Stimulated activated naive CD8-positive, alpha-beta T cell treated with anti-CD3 and anti-CD28 coated beads, Interleukin-15, amount 100 ng/mL, for 72 hours (primary cell): ENCODE data around the gene GNE.
A peak's percentile ranks its signal among the peaks of the same experiment; 100 is the strongest.
"Not testable (repeated sequence)": the region's sequence is repeated elsewhere in the genome, so short reads cannot be mapped to it uniquely, and the experiment has no call there.

ENCODE experiments used
- ATAC-seq: fragments of 150-1000 bp; cut with Tn5 transposase; 2 replicates; pipeline ENCODE4 v1.10.0; 2021; ENCODE audit warnings: mild to moderate bottlenecking, moderate library complexity
- DNase-seq, 2 donors: peaks; one replicate each; pipeline ENCODE4 v3.0.0; 2021 to 2022
- H3K27ac Mint-ChIP-seq, 2 donors: one replicate each; pipeline ENCODE4 v1.8.0; 2022; ENCODE audit warnings: mild to moderate bottlenecking in 2 of 2, mixed read lengths in 2 of 2, moderate library complexity in 2 of 2
- H3K27me3 Mint-ChIP-seq: one replicate; pipeline ENCODE4 v1.8.0; 2022; ENCODE audit warnings: mixed read lengths
- H3K4me1 Mint-ChIP-seq: one replicate; pipeline ENCODE4 v1.8.0; 2022; ENCODE audit warnings: mild to moderate bottlenecking, mixed read lengths
- H3K4me3 Mint-ChIP-seq, 2 donors: one replicate each; pipeline ENCODE4 v1.8.0; 2022; ENCODE audit warnings: mild to moderate bottlenecking in 2 of 2, mixed read lengths in 2 of 2, moderate library complexity in 1 of 2
- H3K9me3 Mint-ChIP-seq, 2 donors: one replicate each; pipeline ENCODE4 v1.8.0; 2022; ENCODE audit warnings: mixed read lengths in 2 of 2

The GNE gene

DNA sequence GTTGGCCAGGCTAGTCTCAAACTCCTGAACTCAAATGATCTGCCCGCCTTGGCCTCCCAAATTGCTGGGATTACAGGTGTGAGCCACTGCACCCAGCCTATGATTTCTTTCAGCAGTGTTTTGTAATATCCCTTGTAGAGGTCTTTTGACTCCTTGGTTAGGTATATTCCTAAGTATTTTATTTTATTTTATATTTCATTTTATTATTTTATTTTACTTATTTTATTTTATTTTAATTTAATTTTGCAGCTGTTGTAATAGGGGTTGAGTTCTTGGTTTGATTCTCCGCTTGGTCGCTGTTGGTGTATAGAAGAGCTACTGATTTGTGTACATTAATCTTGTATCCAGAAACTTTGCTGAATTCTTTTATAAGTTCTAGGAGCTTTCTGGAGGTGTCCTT, 18.6 kb downstream of the GNE start:
- ATAC-seq, H3K4me3 Mint-ChIP-seq, DNase-seq, H3K27me3 Mint-ChIP-seq, H3K27ac Mint-ChIP-seq, H3K9me3 Mint-ChIP-seq, H3K4me1 Mint-ChIP-seq: not testable (repeated sequence)

DNA sequence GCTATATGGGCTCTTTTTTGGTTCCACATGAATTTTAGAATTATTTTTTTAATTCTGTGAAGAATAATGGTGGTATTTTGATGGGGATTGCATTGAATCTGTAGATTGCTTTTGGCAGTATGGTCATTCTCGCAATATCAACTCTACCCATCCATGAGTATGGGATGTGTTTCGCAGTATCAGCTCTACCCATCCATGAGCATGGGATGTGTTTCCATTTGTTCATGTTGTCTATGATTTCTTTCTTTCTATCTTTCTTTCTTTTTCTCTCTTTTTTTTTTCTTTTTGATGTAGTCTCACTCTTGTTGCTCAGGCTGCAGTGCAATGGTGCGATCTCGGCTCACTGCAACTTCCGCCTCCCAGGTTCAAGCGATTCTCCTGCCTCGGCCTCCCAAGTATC, 19.0 kb downstream of the GNE start:
- H3K9me3 Mint-ChIP-seq, H3K27me3 Mint-ChIP-seq, H3K4me1 Mint-ChIP-seq, H3K4me3 Mint-ChIP-seq, H3K27ac Mint-ChIP-seq, DNase-seq, ATAC-seq: not testable (repeated sequence)

DNA sequence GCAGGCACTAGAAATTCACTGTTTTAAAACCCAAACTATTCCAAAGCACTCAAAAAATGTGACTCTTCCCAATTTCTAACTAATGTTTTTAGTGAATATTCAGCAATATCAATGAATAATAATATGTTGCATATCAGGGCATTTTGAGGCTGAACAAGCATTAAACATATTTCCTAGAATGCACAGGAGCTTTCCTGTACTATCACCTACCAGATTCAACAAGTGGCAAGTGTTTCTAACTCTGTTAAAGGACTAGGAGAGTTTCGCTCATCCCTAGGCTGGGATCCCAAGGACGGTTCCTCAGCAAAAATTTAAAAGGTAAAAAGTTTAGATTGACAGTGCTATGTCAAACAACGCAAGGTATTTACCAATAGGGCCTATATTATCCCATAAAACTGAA, 21.0 kb downstream of the GNE start:
- no peaks in the 10 kb centered on the region for H3K27me3 Mint-ChIP-seq
- H3K4me1 Mint-ChIP-seq = no peaks in the 10 kb centered on the region
- H3K4me3 Mint-ChIP-seq = no peak overlapping the region
- no peak overlapping the region for H3K27ac Mint-ChIP-seq
- DNase-seq = no peak
- no peaks in the 10 kb centered on the region for H3K9me3 Mint-ChIP-seq
- ATAC-seq = no peak

DNA sequence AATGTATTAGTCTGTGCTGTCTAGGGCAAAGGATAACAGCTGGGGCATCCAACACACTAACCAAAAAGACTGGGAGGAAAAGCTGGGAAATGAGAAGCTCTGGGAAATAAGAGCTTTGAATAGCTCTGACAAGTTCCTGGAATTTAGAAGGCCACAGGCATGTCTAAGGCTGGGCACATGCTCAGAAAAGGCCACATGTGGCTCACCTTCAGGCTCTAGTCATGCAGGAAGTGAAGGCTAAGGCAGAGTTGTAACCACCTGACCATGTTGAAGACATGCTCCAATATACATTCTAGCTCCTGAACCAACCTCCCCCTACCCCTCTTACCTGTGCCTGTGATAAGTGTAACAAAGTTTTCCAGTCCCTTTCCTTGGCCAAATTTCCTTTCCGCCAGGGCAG, 35.8 kb downstream of the GNE start:
- no peaks in the 10 kb centered on the region for H3K27me3 Mint-ChIP-seq
- H3K4me3 Mint-ChIP-seq = no peak overlapping the region
- H3K4me1 Mint-ChIP-seq = peaks cover 20% of the 10 kb centered on the region
- DNase-seq (no peak), ATAC-seq (no peak)
- H3K9me3 Mint-ChIP-seq = peaks cover 6% of the 10 kb centered on the region in 2 donors
- peak overlapping the region in 1 of 2 donors; percentile 72 for H3K27ac Mint-ChIP-seq

DNA sequence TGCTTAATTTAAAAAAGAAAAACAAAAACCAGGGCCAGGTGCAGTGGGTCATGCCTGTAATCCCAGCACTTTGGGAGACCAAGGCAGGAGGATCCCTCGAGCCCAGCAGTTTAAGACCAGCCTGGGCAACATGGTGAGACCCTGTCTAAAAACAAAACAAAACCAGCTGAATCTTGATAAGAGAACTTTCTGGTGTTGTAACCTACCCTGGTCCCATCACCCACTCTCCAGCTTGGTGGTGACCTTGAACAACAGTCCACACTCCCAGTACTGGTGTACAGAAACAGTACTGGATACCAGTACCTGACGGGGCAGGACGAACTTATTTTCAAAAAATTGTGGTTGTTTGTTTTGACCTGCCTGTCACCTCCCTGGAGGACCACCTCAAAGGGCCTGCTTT, 36.6 kb downstream of the GNE start:
- H3K4me3 Mint-ChIP-seq = no peak overlapping the region
- H3K4me1 Mint-ChIP-seq = peaks cover 28% of the 10 kb centered on the region
- H3K9me3 Mint-ChIP-seq = peaks cover 6% of the 10 kb centered on the region in 2 donors
- no peaks in the 10 kb centered on the region for H3K27me3 Mint-ChIP-seq
- ATAC-seq (no peak), DNase-seq (no peak)
- no peak overlapping the region for H3K27ac Mint-ChIP-seq

DNA sequence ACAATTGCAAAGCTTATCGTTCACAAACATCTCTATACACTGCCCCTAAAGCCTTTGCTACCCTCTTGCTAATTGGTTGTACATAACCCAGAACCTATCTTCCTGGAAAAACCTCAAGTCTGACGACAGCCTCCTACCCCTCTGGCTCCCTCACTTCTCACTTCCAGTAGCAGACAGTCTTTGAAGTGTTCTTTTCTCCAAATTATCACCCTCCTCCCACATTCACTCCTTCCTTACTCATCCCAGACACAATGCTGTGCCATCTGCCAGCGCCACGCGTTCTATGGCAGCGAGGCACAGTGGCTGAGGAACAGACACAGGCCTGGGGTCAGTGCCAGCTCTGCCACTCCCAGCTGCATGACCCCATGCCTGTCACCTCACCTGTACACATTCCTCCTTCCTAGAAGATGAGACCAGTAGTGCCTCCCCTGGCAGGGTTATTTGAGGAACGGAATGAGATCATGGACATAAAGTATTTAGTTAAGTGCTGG, 39.8 kb downstream of the GNE start:
- Mint-ChIP-seq H3K27me3 (no peaks in the 10 kb centered on the region), H3K27ac (peak overlapping the region; percentile 59 to 93), H3K4me1 (peaks cover 30% of the 10 kb centered on the region), H3K9me3 (peaks cover 6% of the 10 kb centered on the region in 2 donors), H3K4me3 (peak overlapping the region; percentile 14 to 63)
- peak; percentile 93 for ATAC-seq
- DNase-seq = peak; percentile 18 to 19

DNA sequence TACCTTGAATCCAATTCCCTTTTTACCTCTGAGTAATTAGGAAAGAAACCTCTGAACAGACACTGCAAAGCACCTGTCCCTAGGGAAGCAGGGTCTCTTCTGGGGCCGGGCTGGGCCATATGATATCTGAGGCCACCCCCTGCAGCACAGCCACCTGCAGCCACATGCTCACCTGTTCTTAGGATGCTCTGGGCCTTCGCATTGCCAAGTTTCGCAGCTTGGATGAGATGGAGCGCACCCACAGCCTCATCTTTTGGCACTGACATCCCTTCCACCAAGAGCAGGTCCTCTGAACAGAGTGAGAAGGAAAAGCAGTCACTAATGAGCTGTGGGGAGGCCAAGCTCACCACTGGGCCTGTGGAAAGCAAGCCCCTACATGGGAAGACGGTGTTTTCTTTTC, 40.2 kb downstream of the GNE start:
- peak overlapping the region in 1 of 2 donors; percentile 63 for H3K4me3 Mint-ChIP-seq
- H3K4me1 Mint-ChIP-seq = peaks cover 35% of the 10 kb centered on the region
- H3K27me3 Mint-ChIP-seq = no peaks in the 10 kb centered on the region

DNA sequence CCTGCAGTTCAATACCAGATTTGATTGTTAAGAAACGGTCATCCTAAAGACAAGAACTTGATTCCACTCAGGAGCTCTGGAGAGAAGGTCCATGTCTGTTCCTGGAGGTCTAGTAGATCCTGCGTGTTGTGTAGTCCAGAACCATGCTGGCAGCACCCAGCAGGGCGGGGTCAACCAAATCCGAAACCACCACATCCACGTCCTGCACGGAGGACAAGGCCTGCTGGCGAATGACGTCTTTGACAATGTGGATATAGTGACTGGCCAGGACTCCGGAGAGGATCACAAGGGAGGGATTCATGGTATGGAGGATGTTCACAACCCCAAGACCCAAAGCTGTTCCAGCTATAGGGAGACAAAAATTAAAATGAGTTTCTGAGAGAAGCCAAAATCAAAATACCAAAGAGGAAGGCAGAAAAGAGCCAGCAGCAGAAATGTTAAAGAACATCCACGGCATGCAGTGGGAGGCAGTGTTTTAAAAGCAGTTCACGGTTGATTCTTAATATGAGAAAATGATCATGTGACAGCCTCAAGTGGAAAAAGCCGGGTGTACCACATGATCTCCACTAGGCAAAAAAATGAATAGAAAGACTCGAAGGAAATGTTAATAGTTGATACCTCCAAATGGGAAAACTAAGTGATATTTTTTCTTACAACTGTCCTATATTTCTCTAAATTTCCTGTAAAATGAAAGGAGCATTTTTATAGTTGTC, 40.8 kb downstream of the GNE start:
- peak overlapping the region; percentile 6 to 37 for H3K4me3 Mint-ChIP-seq
- DNase-seq (no peak), ATAC-seq (no peak)
- H3K27me3 Mint-ChIP-seq = no peaks in the 10 kb centered on the region
- peaks cover 39% of the 10 kb centered on the region for H3K4me1 Mint-ChIP-seq
- peak overlapping the region; percentile 53 to 93 for H3K27ac Mint-ChIP-seq
- H3K9me3 Mint-ChIP-seq = no peaks in the 10 kb centered on the region

More for the DNA sequence above, 40.2 kb downstream of the GNE start:
- DNase-seq = no peak
- ATAC-seq = no peak
- Mint-ChIP-seq H3K9me3 (peaks cover 5% of the 10 kb centered on the region in 2 donors), H3K27ac (peak overlapping the region; percentile 59 to 93)

DNA sequence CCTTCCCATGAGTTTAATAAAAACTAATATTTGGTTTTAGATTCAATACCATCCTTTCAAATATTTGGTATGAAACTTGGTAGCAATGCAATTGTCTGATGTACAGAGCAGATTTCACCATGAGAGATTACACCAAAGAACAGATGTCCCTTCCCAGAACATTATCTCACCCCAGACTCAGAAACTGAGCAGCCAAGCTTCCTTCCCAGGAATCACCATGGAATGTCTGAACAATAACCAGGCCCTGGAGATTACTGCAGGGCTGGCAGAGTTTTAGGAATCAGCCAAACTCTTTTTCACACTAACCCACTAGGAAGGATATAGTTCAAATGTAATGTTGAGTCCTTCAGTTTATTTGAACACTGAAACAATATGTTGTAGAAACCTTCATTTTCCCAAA, 43.7 kb downstream of the GNE start:
- Mint-ChIP-seq H3K4me1 (peaks cover 41% of the 10 kb centered on the region), H3K9me3 (no peaks in the 10 kb centered on the region), H3K27ac (no peak overlapping the region), H3K27me3 (no peaks in the 10 kb centered on the region), H3K4me3 (no peak overlapping the region)
- ATAC-seq (no peak), DNase-seq (no peak)

DNA sequence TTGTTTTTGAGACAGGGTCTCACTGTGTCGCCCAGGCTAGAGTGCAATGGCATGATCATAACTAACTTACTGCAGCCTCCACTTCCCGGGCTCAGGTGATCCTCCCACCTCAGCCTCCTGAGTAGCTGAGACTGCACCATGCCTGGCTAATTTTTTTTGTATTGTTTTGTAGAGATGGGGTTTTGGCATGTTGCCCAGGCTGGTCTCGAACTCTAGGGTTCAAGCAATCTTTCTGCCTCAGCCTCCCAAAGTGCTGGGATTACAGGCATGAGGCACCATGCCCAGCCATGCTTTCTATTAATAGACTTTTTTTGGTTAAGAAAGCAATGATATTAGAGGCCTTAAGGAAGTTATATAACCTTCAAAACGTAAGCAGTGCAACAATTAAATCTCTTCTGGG, 44.3 kb downstream of the GNE start:
- no peak for ATAC-seq
- H3K27me3 Mint-ChIP-seq = no peaks in the 10 kb centered on the region

DNA sequence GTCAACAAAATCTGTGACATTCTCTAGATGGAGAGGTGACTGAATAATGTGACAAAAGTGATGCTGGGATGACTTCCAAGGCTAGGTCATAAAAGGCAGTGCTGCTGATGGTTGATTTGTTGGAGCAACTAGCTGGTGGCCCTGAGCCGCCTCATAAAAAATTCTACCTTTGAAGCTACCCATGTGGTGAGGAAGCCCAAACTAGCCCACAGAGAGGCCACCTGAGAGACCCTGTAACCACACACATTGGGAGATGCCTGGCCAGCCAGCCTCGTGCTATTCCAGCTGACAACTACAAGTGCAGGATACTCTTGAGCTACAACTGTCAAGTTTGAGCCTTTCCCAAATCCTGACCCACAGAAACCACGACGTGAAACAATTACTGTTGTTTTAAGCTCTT, 44.9 kb downstream of the GNE start:
- H3K4me3 Mint-ChIP-seq = no peak overlapping the region
- ATAC-seq = no peak
- no peaks in the 10 kb centered on the region for H3K27me3 Mint-ChIP-seq
- H3K9me3 Mint-ChIP-seq = no peaks in the 10 kb centered on the region
- no peak for DNase-seq
- H3K27ac Mint-ChIP-seq = peak overlapping the region in 1 of 2 donors; percentile 88
- peaks cover 42% of the 10 kb centered on the region for H3K4me1 Mint-ChIP-seq

More for the DNA sequence above, 44.3 kb downstream of the GNE start:
- DNase-seq = no peak
- Mint-ChIP-seq H3K4me1 (peaks cover 42% of the 10 kb centered on the region), H3K4me3 (no peak overlapping the region), H3K9me3 (no peaks in the 10 kb centered on the region), H3K27ac (no peak overlapping the region)

DNA sequence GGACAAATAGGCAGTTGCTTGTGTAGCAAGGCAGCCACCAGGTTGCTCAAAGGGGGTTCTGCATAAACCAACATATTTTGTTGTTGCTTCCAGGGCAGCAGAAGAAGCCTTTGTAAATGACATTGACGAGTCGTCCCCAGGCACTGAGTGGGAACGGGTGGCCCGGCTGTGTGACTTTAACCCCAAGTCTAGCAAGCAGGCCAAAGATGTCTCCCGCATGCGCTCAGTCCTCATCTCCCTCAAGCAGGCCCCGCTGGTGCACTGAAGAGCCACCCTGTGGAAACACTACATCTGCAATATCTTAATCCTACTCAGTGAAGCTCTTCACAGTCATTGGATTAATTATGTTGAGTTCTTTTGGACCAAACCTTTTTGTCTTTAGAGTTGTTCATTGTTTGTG, 46.7 kb downstream of the GNE start:
- Mint-ChIP-seq H3K4me3 (no peak overlapping the region), H3K4me1 (peaks cover 43% of the 10 kb centered on the region)
- ATAC-seq = no peak

DNA sequence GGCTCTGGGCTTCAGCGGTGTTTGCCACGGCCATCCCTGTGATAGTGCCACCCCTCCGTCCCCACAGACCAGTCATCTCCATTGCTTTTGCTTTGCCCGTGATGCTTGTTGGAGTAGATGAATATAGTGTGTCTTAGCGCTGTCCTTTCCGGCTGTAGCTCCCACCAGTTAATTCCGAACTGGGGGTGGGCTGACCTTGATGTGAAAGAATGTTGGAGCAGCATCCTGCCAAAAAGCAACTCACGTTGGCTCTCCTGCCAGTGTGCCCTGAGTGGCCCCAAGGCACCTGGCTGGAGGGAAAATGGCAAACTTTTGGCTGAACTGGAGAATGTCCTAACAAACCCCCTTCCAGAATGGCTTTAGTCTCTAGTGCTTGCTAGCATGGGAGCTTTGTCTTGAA, 47.5 kb downstream of the GNE start:
- H3K27ac Mint-ChIP-seq = peak overlapping the region in 1 of 2 donors; percentile 4
- H3K9me3 Mint-ChIP-seq = no peaks in the 10 kb centered on the region
- H3K27me3 Mint-ChIP-seq = no peaks in the 10 kb centered on the region
- no peak overlapping the region for H3K4me3 Mint-ChIP-seq
- no peak for ATAC-seq
- no peak for DNase-seq
- H3K4me1 Mint-ChIP-seq = peaks cover 51% of the 10 kb centered on the region

More for the DNA sequence above, 46.7 kb downstream of the GNE start:
- no peak overlapping the region for H3K27ac Mint-ChIP-seq
- H3K9me3 Mint-ChIP-seq = no peaks in the 10 kb centered on the region
- H3K27me3 Mint-ChIP-seq = no peaks in the 10 kb centered on the region
- DNase-seq = no peak

DNA sequence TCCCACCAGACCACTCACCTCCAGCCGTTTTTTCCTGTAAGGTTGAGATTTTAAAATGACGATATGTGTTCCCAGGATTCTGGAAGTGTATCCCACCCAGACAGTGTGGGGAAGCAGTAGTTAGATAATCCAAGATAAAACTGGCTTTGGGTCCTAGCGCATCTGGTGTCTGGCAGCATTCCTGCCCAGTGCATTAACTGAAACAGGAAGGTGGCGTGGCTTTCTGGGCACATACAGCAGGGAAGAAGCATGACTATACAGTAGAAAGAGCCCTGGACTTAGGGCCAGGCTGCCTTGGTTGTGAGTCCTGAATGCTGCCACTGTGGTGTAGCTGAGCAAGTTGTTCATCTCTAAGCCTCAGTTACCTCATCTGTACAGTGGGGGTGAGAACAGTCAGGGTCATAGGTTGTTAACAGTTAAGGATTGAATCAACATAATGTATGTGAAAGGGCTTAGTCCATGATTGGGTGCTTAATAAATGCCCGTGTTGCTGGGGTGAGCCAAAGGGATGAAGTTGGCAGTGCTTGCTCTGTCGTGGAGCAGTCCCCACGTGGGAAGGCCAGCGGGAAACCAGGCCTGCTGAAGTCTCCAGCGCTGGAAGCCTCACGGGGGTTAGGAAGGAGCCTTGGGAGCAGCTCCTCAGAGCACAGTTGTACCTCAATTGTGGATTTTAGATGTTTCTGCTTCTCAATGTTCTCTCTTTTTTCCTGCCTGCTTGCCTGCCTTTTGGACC, 49.6 kb downstream of the GNE start:
- Mint-ChIP-seq H3K4me1 (peaks cover 56% of the 10 kb centered on the region), H3K27ac (peak overlapping the region; percentile 93 to 96), H3K9me3 (no peaks in the 10 kb centered on the region), H3K27me3 (no peaks in the 10 kb centered on the region), H3K4me3 (no peak overlapping the region)
- DNase-seq (no peak), ATAC-seq (peak; percentile 31)

DNA sequence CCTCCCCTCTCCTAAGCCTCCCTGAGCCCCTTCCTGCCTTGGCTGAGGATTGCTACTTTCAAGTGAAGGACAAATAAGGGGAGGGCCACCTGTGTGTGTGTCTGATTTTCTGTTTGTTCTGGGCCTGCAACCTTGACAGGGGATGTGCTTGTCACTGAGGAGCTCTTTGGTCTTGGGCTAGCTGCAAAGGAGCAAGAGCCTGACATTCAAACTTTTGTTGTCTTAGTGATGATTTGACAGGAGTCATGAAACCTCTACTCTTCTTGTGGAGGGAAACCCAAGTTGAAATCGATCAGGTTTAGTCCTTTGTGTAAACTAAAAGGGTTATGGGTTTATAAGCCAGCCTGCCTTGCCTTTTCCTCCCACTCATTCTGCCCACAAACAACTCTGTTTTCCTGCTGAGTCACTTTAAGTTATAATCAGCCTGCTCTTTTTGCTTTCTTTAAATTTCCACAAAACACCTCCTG, 50.7 kb downstream of the GNE start:
- H3K4me3 Mint-ChIP-seq = peak overlapping the region; percentile 13 to 16
- H3K9me3 Mint-ChIP-seq = no peaks in the 10 kb centered on the region
- peak overlapping the region; percentile 93 to 96 for H3K27ac Mint-ChIP-seq
- no peaks in the 10 kb centered on the region for H3K27me3 Mint-ChIP-seq
- H3K4me1 Mint-ChIP-seq = peaks cover 46% of the 10 kb centered on the region
- ATAC-seq = peak; percentile 66
- DNase-seq = no peak

DNA sequence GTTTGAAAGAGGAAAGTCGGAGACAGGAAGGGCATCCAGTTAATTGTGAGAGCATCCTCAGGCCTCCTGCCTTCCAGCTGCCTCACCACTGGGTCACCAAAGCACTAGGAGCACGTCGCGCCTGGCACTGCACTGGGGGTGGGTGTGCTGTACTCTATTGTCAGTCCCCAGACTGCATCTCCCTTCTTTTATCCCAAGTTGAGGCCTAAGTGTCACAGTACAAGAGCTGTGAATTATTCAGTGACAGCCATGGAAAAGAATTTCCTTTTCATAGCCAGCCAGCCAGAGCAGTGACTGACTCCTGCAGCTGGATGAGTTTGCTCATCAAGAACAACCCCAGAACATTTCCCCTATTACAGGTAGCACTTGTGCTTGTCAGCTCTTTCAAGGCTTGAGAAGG, 51.2 kb downstream of the GNE start:
- no peak overlapping the region for H3K4me3 Mint-ChIP-seq
- DNase-seq (no peak), ATAC-seq (no peak)
- H3K4me1 Mint-ChIP-seq = peaks cover 46% of the 10 kb centered on the region
- H3K27ac Mint-ChIP-seq = peak overlapping the region; percentile 81 to 93
- no peaks in the 10 kb centered on the region for H3K27me3 Mint-ChIP-seq
- no peaks in the 10 kb centered on the region for H3K9me3 Mint-ChIP-seq
